K562 (cell line): ENCODE data around the gene MADD. TPM values are rescaled to one million over a fixed set of nuclear protein-coding genes. Genes with fewer than 3 reads are reported as not detected.
A peak's percentile ranks its signal among the peaks of the same experiment; 100 is the strongest.

Experiments
- ARID4B ChIP-seq: sonication (generic); formaldehyde crosslinking; IDR thresholded peaks from 2 replicates; pipeline ENCODE4 v1.8.0; 2022; ENCODE audit warnings: mild to moderate bottlenecking, missing genetic modification reagents
- CEBPB ChIP-seq: fragments of 450-650 bp; IDR thresholded peaks from 2 replicates; pipeline ENCODE4 v1.6.1; 2016; ENCODE audit warnings: missing genetic modification characterization, missing compliant biosample characterization
- CEBPZ ChIP-seq: fragments of 150-350 bp; IDR thresholded peaks from 2 replicates; pipeline ENCODE4 v1.6.1; 2014; ENCODE audit warnings: low read depth, mild to moderate bottlenecking, low read length, borderline replicate concordance
- CXXC5 ChIP-seq: fragments of 250-450 bp; sonication (Bioruptor Pico); IDR thresholded peaks from 2 replicates; pipeline ENCODE4 v1.8.0; 2022; ENCODE audit warnings: inconsistent platforms, mild to moderate bottlenecking, moderate library complexity
- GATA2 ChIP-seq: sonication (generic); formaldehyde crosslinking; IDR thresholded peaks from 2 replicates; pipeline ENCODE4 v1.4.0; 2020; ENCODE audit warnings: mild to moderate bottlenecking, missing genetic modification reagents
- GATAD2A ChIP-seq: fragments of 450-650 bp; IDR thresholded peaks from 2 replicates; pipeline ENCODE4 v1.6.1; 2017
- ILK ChIP-seq: fragments of 450-650 bp; IDR thresholded peaks from 2 replicates; pipeline ENCODE4 v1.6.1; 2016; ENCODE audit warnings: missing genetic modification characterization, low read depth, mild to moderate bottlenecking, missing compliant biosample characterization, moderate library complexity, borderline replicate concordance
- POLR2G ChIP-seq: fragments of 200-400 bp; formaldehyde crosslinking; IDR thresholded peaks from 2 replicates; pipeline ENCODE4 v1.6.1; 2017; ENCODE audit warnings: low read depth, mild to moderate bottlenecking, antibody characterized with exemption, low read length, moderate library complexity
- RAD51 ChIP-seq: fragments of 450-650 bp; IDR thresholded peaks from 2 replicates; pipeline ENCODE4 v1.7.1; 2016; ENCODE audit warnings: low read depth, mild to moderate bottlenecking, borderline replicate concordance
- SNAPC5 ChIP-seq: fragments of 250-450 bp; sonication (Bioruptor Pico); IDR thresholded peaks from 2 replicates; pipeline ENCODE4 v1.8.0; 2021; ENCODE audit warnings: moderate library complexity, mild to moderate bottlenecking, inconsistent platforms
- SP2 ChIP-seq: IDR thresholded peaks from 2 replicates; pipeline ENCODE4 v1.6.1; 2011; ENCODE audit warnings: mild to moderate bottlenecking, low read depth, low read length, moderate library complexity; ENCODE audit not compliant: poor library complexity, severe bottlenecking; ENCODE audit errors: extremely low read depth
- TFAP4 ChIP-seq: sonication (generic); formaldehyde crosslinking; IDR thresholded peaks from 2 replicates; pipeline ENCODE4 v1.8.0; 2022; ENCODE audit warnings: missing genetic modification reagents, mild to moderate bottlenecking, moderate library complexity, borderline replicate concordance
- THRAP3 ChIP-seq: fragments of 450-650 bp; IDR thresholded peaks from 2 replicates; pipeline ENCODE4 v1.6.1; 2016; ENCODE audit warnings: mild to moderate bottlenecking, inconsistent platforms, borderline replicate concordance
- ZBTB33 ChIP-seq: sonication (generic); formaldehyde crosslinking; IDR thresholded peaks from 2 replicates; pipeline ENCODE4 v1.8.1; 2023; ENCODE audit warnings: mild to moderate bottlenecking, missing genetic modification reagents
- ZNF197 ChIP-seq: fragments of 200-800 bp; sonication (Bioruptor generic); IDR thresholded peaks from 2 replicates; pipeline ENCODE4 v1.6.1; 2016; ENCODE audit warnings: low read depth, missing genetic modification characterization, missing compliant biosample characterization
- ZNF24 ChIP-seq: fragments of 450-650 bp; IDR thresholded peaks from 2 replicates; pipeline ENCODE4 v1.6.1; 2016
- ZNF589 ChIP-seq: fragments of 200-800 bp; sonication (Bioruptor generic); IDR thresholded peaks from 2 replicates; pipeline ENCODE4 v1.6.1; 2016; ENCODE audit warnings: low read depth, missing genetic modification characterization, missing compliant biosample characterization
- polyA plus RNA-seq, 8 experiments: library from polyadenylated mRNA; depleted of rRNA in 4 of 8; stranded (reverse) in 5 of 8; unstranded in 3 of 8; fragments of >200 nt; fragmentation: Nextera tagmentation in 2 of 8; fragmentation: Illumina TruSeq in 1 of 8; extraction: Ambion mirVana in 2 of 8; extraction: Trizol in 1 of 8; gene quantifications; 2 replicates each; pipeline versions ENCODE4 v1.2.1 to v1.2.3, GENCODE V29; 2011 to 2014; ENCODE audit warnings: inconsistent platforms in 1 of 8, missing spikeins in 1 of 8
- total RNA-seq, 7 experiments: library from RNA; depleted of rRNA in 6 of 7; stranded (reverse); fragments of >200 nt in 6 of 7; fragmentation: Illumina TruSeq in 2 of 7; extraction: Trizol in 2 of 7; gene quantifications; 2 replicates each; pipeline versions ENCODE4 v1.2.1 to v1.2.3, GENCODE V29; 2011 to 2021; ENCODE audit warnings: low replicate concordance in 1 of 7

Gene MADD
- total and polyA plus RNA-seq, 9 of the 15 experiments (the other 6 are each of a cell fraction or from before 2014, with no cell fraction given) = 0.68 to 57.6 (median 33.6) TPM

- TF ChIP-seq THRAP3 (no peak), SP2 (no peak), ZNF589 (CRISPR knock-in tag) (peak; percentile 46; the same call in 1 of the 2 replicates), TFAP4 (CRISPR knock-in tag) (no peak), SNAPC5 (no peak), CXXC5 (CRISPR knock-in tag) (peak; percentile 36), ZBTB33 (CRISPR knock-in tag) (no peak), GATAD2A (no peak), CEBPZ (no peak), CEBPB (no peak), ARID4B (CRISPR knock-in tag) (peak; percentile 48; the same call in 1 of the 2 replicates), GATA2 (CRISPR knock-in tag) (no peak), ZNF24 (no peak), RAD51 (no peak), POLR2G (peak; percentile 89), ZNF197 (CRISPR knock-in tag) (peak; percentile 80; the same call in 1 of the 2 replicates), ILK (tag) (no peak)
These were observed at the start of gene MADD (continued) for GRCh38 chr11:47269829-47270305.
